Loucy (cell line): ENCODE results near the gene RAB25.

ENCODE experiments used
- H2AFZ ChIP-seq: fragments of 200-600 bp; sonication (generic); 2 replicates; pipeline ENCODE4 v1.6.0; 2016; ENCODE audit warnings: antibody characterized with exemption, mild to moderate bottlenecking, low read length, moderate library complexity
- H3F3A ChIP-seq: fragments of 200-600 bp; 2 replicates; pipeline ENCODE4 v1.6.0; 2016; ENCODE audit warnings: antibody characterized with exemption, low read depth, mild to moderate bottlenecking
- H3K27me3 ChIP-seq: fragments of 200-600 bp; sonication (generic); 2 replicates; pipeline ENCODE4 v1.6.1; 2014; ENCODE audit warnings: low read length, mild to moderate bottlenecking; ENCODE audit not compliant: insufficient read depth, poor library complexity, severe bottlenecking
- H3K36me3 ChIP-seq: fragments of 200-600 bp; sonication (generic); 2 replicates; pipeline ENCODE4 v1.6.1; 2016; ENCODE audit warnings: low read length; ENCODE audit not compliant: insufficient read depth
- H3K4me1 ChIP-seq: fragments of 200-600 bp; sonication (generic); 2 replicates; pipeline ENCODE4 v1.5.1; 2014; ENCODE audit warnings: low read length, mild to moderate bottlenecking; ENCODE audit not compliant: insufficient read depth, poor library complexity, severe bottlenecking
- H3K4me2 ChIP-seq: fragments of 200-600 bp; sonication (generic); 2 replicates; pipeline ENCODE4 v1.6.0; 2014; ENCODE audit warnings: antibody characterized with exemption, low read length, low read depth, mild to moderate bottlenecking; ENCODE audit not compliant: poor library complexity, severe bottlenecking
- H3K4me3 ChIP-seq: fragments of 200-600 bp; sonication (generic); 2 replicates; pipeline ENCODE4 v1.5.1; 2014; ENCODE audit warnings: low read length, mild to moderate bottlenecking, mixed read lengths; ENCODE audit not compliant: poor library complexity, severe bottlenecking
- H3K79me2 ChIP-seq: fragments of 200-600 bp; sonication (generic); 2 replicates; pipeline ENCODE4 v1.6.1; 2014; ENCODE audit warnings: low read length; ENCODE audit not compliant: insufficient read depth
- H3K9ac ChIP-seq: fragments of 200-600 bp; sonication (generic); 2 replicates; pipeline ENCODE4 v1.6.0; 2014; ENCODE audit warnings: mild to moderate bottlenecking, low read depth, low read length, moderate library complexity; ENCODE audit not compliant: poor library complexity, severe bottlenecking
- H3K9me2 ChIP-seq: fragments of 200-600 bp; sonication (generic); replicated peaks from 2 replicates; pipeline ENCODE4 v1.6.1; 2016; ENCODE audit warnings: low read depth, low read length, mixed read lengths
- H3K9me3 ChIP-seq: fragments of 200-600 bp; sonication (generic); 2 replicates; pipeline ENCODE4 v1.6.1; 2014; ENCODE audit warnings: mild to moderate bottlenecking, antibody characterized with exemption, low read length, low read depth; ENCODE audit not compliant: insufficient read depth
- H4K20me1 ChIP-seq: fragments of 200-600 bp; sonication (generic); 2 replicates; pipeline ENCODE4 v1.6.0; 2014; ENCODE audit warnings: antibody characterized with exemption, low read length, mild to moderate bottlenecking; ENCODE audit not compliant: insufficient read depth, poor library complexity, severe bottlenecking
- CTCF ChIP-seq: fragments of 200-600 bp; sonication (generic); conservative IDR thresholded peaks from 2 replicates; pipeline ENCODE4 v1.5.1; 2014; ENCODE audit warnings: mild to moderate bottlenecking, antibody characterized with exemption, low read length
- EZH2phosphoT487 ChIP-seq: fragments of 200-600 bp; IDR thresholded peaks from 2 replicates; pipeline ENCODE4 v1.6.1; 2018; ENCODE audit warnings: antibody characterized with exemption, mild to moderate bottlenecking, moderate library complexity, borderline replicate concordance

RAB25 gene

GRCh38 chr1:156108057-156108456 lies 47.1 kb downstream of the RAB25 start:
- no peak overlapping the region for H2AFZ ChIP-seq
- no peaks in the 10 kb centered on the region for H3F3A ChIP-seq
- no peak overlapping the region for H3K4me3 ChIP-seq
- no peaks in the 10 kb centered on the region for H3K9me2 ChIP-seq
- TF ChIP-seq EZH2phosphoT487 (no peak), CTCF (no peak)
- no peak overlapping the region for H3K4me2 ChIP-seq
- H4K20me1 ChIP-seq: no peaks in the 10 kb centered on the region
- no peaks in the 10 kb centered on the region for H3K36me3 ChIP-seq
- H3K9me3 ChIP-seq: no peaks in the 10 kb centered on the region
- H3K27me3 ChIP-seq: no peaks in the 10 kb centered on the region
- no peak overlapping the region for H3K9ac ChIP-seq
- H3K79me2 ChIP-seq: no peaks in the 10 kb centered on the region
- peaks cover 9% of the 10 kb centered on the region for H3K4me1 ChIP-seq

- H3K4me1 ChIP-seq: peaks cover 11% of the 10 kb centered on the region
- no peak overlapping the region for H3K4me2 ChIP-seq
- H3K36me3 ChIP-seq: no peaks in the 10 kb centered on the region
- no peaks in the 10 kb centered on the region for H3K9me3 ChIP-seq
- H4K20me1 ChIP-seq: no peaks in the 10 kb centered on the region
- H3K9ac ChIP-seq: no peak overlapping the region
- no peak overlapping the region for H2AFZ ChIP-seq
- no peaks in the 10 kb centered on the region for H3F3A ChIP-seq
- H3K9me2 ChIP-seq: no peaks in the 10 kb centered on the region
- no peak overlapping the region for H3K4me3 ChIP-seq
- TF ChIP-seq EZH2phosphoT487 (no peak), CTCF (no peak)
- H3K79me2 ChIP-seq: no peaks in the 10 kb centered on the region
- H3K27me3 ChIP-seq: no peaks in the 10 kb centered on the region
Observed at GRCh38 chr1:156108664-156109241, 47.8 kb downstream of the RAB25 start.

GRCh38 chr1:156110252-156110651 lies 49.3 kb downstream of the RAB25 start:
- Histone ChIP-seq H3F3A (no peaks in the 10 kb centered on the region), H3K79me2 (no peaks in the 10 kb centered on the region), H3K9me2 (no peaks in the 10 kb centered on the region), H2AFZ (no peak overlapping the region), H3K4me1 (peaks cover 9% of the 10 kb centered on the region), H3K4me2 (no peak overlapping the region), H4K20me1 (no peaks in the 10 kb centered on the region), H3K9ac (no peak overlapping the region), H3K36me3 (no peaks in the 10 kb centered on the region), H3K27me3 (no peaks in the 10 kb centered on the region), H3K9me3 (no peaks in the 10 kb centered on the region), H3K4me3 (no peak overlapping the region)
- TF ChIP-seq CTCF: no peak
- TF ChIP-seq EZH2phosphoT487: no peak
